HCT116 (cell line): ENCODE data around the gene RNF182. TPM values are rescaled to one million over a fixed set of nuclear protein-coding genes. Genes with fewer than 3 reads are reported as not detected.

Experiments
- ATAC-seq: fragments of 200-7000 bp; cut with Tn5 transposase; 2 replicates; pipeline ENCODE4 v1.9.1; 2020; ENCODE audit warnings: mild to moderate bottlenecking, moderate library complexity
- BruUV-seq: library from RNA; stranded (reverse); fragments of 400-500 nt; replicated peaks from 2 replicates; lab custom pipeline; 2021; lab: Mats Ljungman, UMichigan
- CTCF ChIA-PET: fragments of 300-600 bp; sonication (Branson Sonifier 250); formaldehyde crosslinking; loops from one replicate; lab custom pipeline; 2021; ENCODE audit warnings: antibody characterized with exemption; lab: Charles Lee
- POLR2A ChIA-PET: fragments of 300-600, 350-600 bp; sonication (Branson Sonifier 250); formaldehyde crosslinking; loops from one replicate; lab custom pipeline; 2021; ENCODE audit warnings: antibody characterized with exemption; lab: Charles Lee
- RAD21 ChIA-PET, 2 experiments: fragments of 300-600 bp; sonication (Branson Sonifier 250); formaldehyde crosslinking; loops; one replicate each; lab custom pipeline; 2023; ENCODE audit warnings: low total read pairs in 2 of 2; ENCODE audit not compliant: uncharacterized antibody in 2 of 2, unreplicated experiment in 2 of 2, low non-redundant PET in 1 of 2; lab: Charles Lee
- DNase-seq: peaks from one replicate; pipeline ENCODE4 v3.0.0-alpha.2; 2010; ENCODE audit warnings: low read depth, low spot score
- H2AFZ ChIP-seq: fragments of 200-600 bp; shearing (Covaris generic), sonication (generic); 2 replicates; pipeline ENCODE4 v1.6.1; 2017; ENCODE audit warnings: low read depth, mixed run types, mixed read lengths, antibody characterized with exemption, low read length; ENCODE audit not compliant: poor library complexity, severe bottlenecking
- H3K27ac ChIP-seq: 2 replicates; pipeline ENCODE4 v1.5.1; 2012; ENCODE audit warnings: low read depth, low read length
- H3K27me3 ChIP-seq: fragments of 200-600 bp; sonication (generic); 2 replicates; pipeline ENCODE4 v1.6.1; 2016; ENCODE audit warnings: mixed run types, low read length, mixed read lengths; ENCODE audit not compliant: insufficient read depth
- H3K36me3 ChIP-seq, 2 experiments: fragments of 200-500 bp in 1 of 2; fragments of 200-600 bp in 1 of 2; sonication (Bioruptor generic) in 1 of 2; sonication (generic) in 1 of 2; 2 replicates each; pipeline versions ENCODE4 v1.5.1 to v1.6.1; 2014 to 2016; ENCODE audit warnings: low read length in 2 of 2, inconsistent platforms in 1 of 2, mixed read lengths in 1 of 2, mixed run types in 1 of 2; ENCODE audit not compliant: insufficient read depth in 2 of 2, control insufficient read depth in 1 of 2
- H3K4me1 ChIP-seq, 2 experiments: fragments of 200-600 bp in 1 of 2; sonication (generic) in 1 of 2; 2 replicates each; pipeline versions ENCODE4 v1.5.1 to v1.6.1; 2012 to 2017; ENCODE audit warnings: low read length in 2 of 2, inconsistent platforms in 1 of 2, mild to moderate bottlenecking in 1 of 2, mixed read lengths in 1 of 2, mixed run types in 1 of 2, moderate library complexity in 1 of 2; ENCODE audit not compliant: insufficient read depth in 2 of 2, control insufficient read depth in 1 of 2
- H3K4me2 ChIP-seq: fragments of 200-600 bp; sonication (generic); 2 replicates; pipeline ENCODE4 v1.6.1; 2017; ENCODE audit warnings: mixed run types, low read length, mixed read lengths
- H3K4me3 ChIP-seq, 2 experiments: fragments of 200-600 bp in 1 of 2; sonication (generic) in 1 of 2; replicated peaks in 1 of 2; 2 replicates each; pipeline ENCODE4 v1.5.1; 2011 to 2016; ENCODE audit warnings: low read length in 2 of 2, control low read depth in 1 of 2, low read depth in 1 of 2, mild to moderate bottlenecking in 1 of 2, mixed read lengths in 1 of 2, mixed run types in 1 of 2
- H3K79me2 ChIP-seq: fragments of 200-600 bp; sonication (generic); 2 replicates; pipeline ENCODE4 v1.6.1; 2017; ENCODE audit warnings: mild to moderate bottlenecking, mixed run types, low read length, moderate library complexity, mixed read lengths; ENCODE audit not compliant: insufficient read depth
- H3K9ac ChIP-seq: fragments of 200-600 bp; sonication (generic); 2 replicates; pipeline ENCODE4 v1.6.1; 2016; ENCODE audit warnings: low read length, mixed read lengths
- H3K9me2 ChIP-seq: fragments of 200-600 bp; sonication (generic), shearing (Covaris generic); 2 replicates; pipeline ENCODE4 v1.6.1; 2017; ENCODE audit warnings: mixed run types, mild to moderate bottlenecking, moderate library complexity; ENCODE audit not compliant: insufficient read depth
- H3K9me3 ChIP-seq, 2 experiments: fragments of 200-500 bp in 1 of 2; fragments of 200-600 bp in 1 of 2; sonication (Bioruptor generic) in 1 of 2; sonication (generic) in 1 of 2; 2 replicates each; pipeline ENCODE4 v1.6.1; 2014 to 2017; ENCODE audit warnings: low read length in 2 of 2, mixed read lengths in 2 of 2, inconsistent platforms in 1 of 2, low read depth in 1 of 2, mild to moderate bottlenecking in 1 of 2, mixed run types in 1 of 2, moderate library complexity in 1 of 2; ENCODE audit not compliant: control insufficient read depth in 1 of 2, insufficient read depth in 1 of 2
- H4K20me1 ChIP-seq: fragments of 200-600 bp; sonication (generic), shearing (Covaris generic); 2 replicates; pipeline ENCODE4 v1.6.1; 2017; ENCODE audit warnings: mixed run types, mild to moderate bottlenecking, moderate library complexity; ENCODE audit not compliant: insufficient read depth
- ATF3 ChIP-seq: IDR thresholded peaks from 2 replicates; pipeline ENCODE4 v1.6.1; 2012
- CEBPB ChIP-seq: IDR thresholded peaks from 2 replicates; pipeline ENCODE4 v1.6.1; 2012; ENCODE audit warnings: low read depth
- CTCF ChIP-seq, 3 experiments: fragments of 200-600 bp in 1 of 3; sonication (generic) in 1 of 3; IDR thresholded peaks in 2 of 3; conservative IDR thresholded peaks in 1 of 3; 2 replicates each; pipeline ENCODE4 v1.5.1; 2012 to 2017; ENCODE audit warnings: low read depth in 2 of 3, low read length in 2 of 3, antibody characterized with exemption in 1 of 3, borderline replicate concordance in 1 of 3, control low read depth in 1 of 3, mild to moderate bottlenecking in 1 of 3, mixed read lengths in 1 of 3, mixed run types in 1 of 3, moderate library complexity in 1 of 3; ENCODE audit not compliant: insufficient read depth in 1 of 3
- EGR1 ChIP-seq: IDR thresholded peaks from 2 replicates; pipeline ENCODE4 v1.6.1; 2012; ENCODE audit warnings: low read depth
- ELF1 ChIP-seq: IDR thresholded peaks from 2 replicates; pipeline ENCODE4 v1.6.1; 2012; ENCODE audit warnings: low read depth, borderline replicate concordance
- EZH2 ChIP-seq: fragments of 200-600 bp; sonication (generic); IDR thresholded peaks from 2 replicates; pipeline ENCODE4 v1.6.1; 2017; ENCODE audit warnings: antibody characterized with exemption, mixed run types
- EZH2phosphoT487 ChIP-seq: fragments of 200-600 bp; IDR thresholded peaks from 2 replicates; pipeline ENCODE4 v1.6.1; 2018; ENCODE audit warnings: antibody characterized with exemption, borderline replicate concordance
- FOSL1 ChIP-seq: IDR thresholded peaks from 2 replicates; pipeline ENCODE4 v1.6.1; 2012; ENCODE audit warnings: low read depth
- JUND ChIP-seq: IDR thresholded peaks from 2 replicates; pipeline ENCODE4 v1.6.1; 2012
- MAX ChIP-seq: IDR thresholded peaks from 2 replicates; pipeline ENCODE4 v1.6.1; 2012
- POLR2A ChIP-seq: IDR thresholded peaks from 2 replicates; pipeline ENCODE4 v1.7.0; 2011; ENCODE audit warnings: borderline replicate concordance; ENCODE audit not compliant: insufficient read depth, insufficient read length; ENCODE audit errors: extremely low read depth
- POLR2AphosphoS5 ChIP-seq: IDR thresholded peaks from 2 replicates; pipeline ENCODE4 v1.6.1; 2011; ENCODE audit warnings: mild to moderate bottlenecking, low read depth, low read length, moderate library complexity
- RAD21 ChIP-seq: IDR thresholded peaks from 2 replicates; pipeline ENCODE4 v1.6.1; 2012; ENCODE audit warnings: low read depth, mild to moderate bottlenecking
- REST ChIP-seq: IDR thresholded peaks from 2 replicates; pipeline ENCODE4 v1.6.1; 2012; ENCODE audit warnings: low read depth
- SIN3A ChIP-seq: IDR thresholded peaks from 2 replicates; pipeline ENCODE4 v1.6.1; 2012; ENCODE audit warnings: low read depth
- SP1 ChIP-seq: IDR thresholded peaks from 2 replicates; pipeline ENCODE4 v1.6.1; 2012; ENCODE audit warnings: low read depth
- SRF ChIP-seq: IDR thresholded peaks from 2 replicates; pipeline ENCODE4 v1.6.1; 2012; ENCODE audit warnings: low read depth
- TCF7L2 ChIP-seq: IDR thresholded peaks from 2 replicates; pipeline ENCODE4 v1.7.0; 2011; ENCODE audit warnings: borderline replicate concordance, inconsistent platforms; ENCODE audit not compliant: insufficient read depth, insufficient read length; ENCODE audit errors: extremely low read depth
- YY1 ChIP-seq: IDR thresholded peaks from 2 replicates; pipeline ENCODE4 v1.6.1; 2011; ENCODE audit warnings: low read length, low read depth, moderate library complexity, mild to moderate bottlenecking; ENCODE audit not compliant: insufficient replicate concordance; ENCODE audit errors: extremely low read depth
- ZBTB33 ChIP-seq: IDR thresholded peaks from 2 replicates; pipeline ENCODE4 v1.6.1; 2011; ENCODE audit warnings: mild to moderate bottlenecking, low read length, moderate library complexity; ENCODE audit not compliant: insufficient replicate concordance; ENCODE audit errors: extremely low read depth
- intact Hi-C: fragments of 100-400 bp; cut with micrococcal nuclease; formaldehyde crosslinking; loops from 2 replicates; pipeline ENCODE4 v1.10.0; 2022
- total RNA-seq: library from RNA; stranded (reverse); gene quantifications from one replicate; pipeline ENCODE4 v1.2.1, GENCODE V29; 2021; ENCODE audit not compliant: unreplicated experiment

RNF182 gene
- total RNA-seq, 1 experiment from 2014 or later, result 6.5 TPM

GRCh38 chr6:14016935-14017625 is 92.3 kb downstream of the RNF182 start:
- no peak overlapping the region for H3K9ac ChIP-seq
- no peaks in the 10 kb centered on the region; a peak in 1 of 4 replicates for H3K9me3 ChIP-seq
- no peak overlapping the region for H3K4me2 ChIP-seq
- intact Hi-C loops, result no loop called here
- no peaks in the 10 kb centered on the region for H3K27me3 ChIP-seq
- no peaks in the 10 kb centered on the region for H4K20me1 ChIP-seq
- no peaks in the 10 kb centered on the region for H3K9me2 ChIP-seq
- no peak for TF ChIP-seq ELF1
- TF ChIP-seq REST, result no peak
- no peak for TF ChIP-seq SP1
- TF ChIP-seq ATF3, result no peak
- TF ChIP-seq CEBPB, result no peak
- TF ChIP-seq EZH2phosphoT487, result no peak
- TF ChIP-seq POLR2AphosphoS5, result no peak
- TF ChIP-seq EZH2, result no peak
- no peak for TF ChIP-seq ZBTB33
- TF ChIP-seq CTCF (IDR thresholded peaks at IDR 0.05 in 2 of 3, conservative IDR thresholded peaks at IDR 0.05 in 1 of 3; ENCODE audit: borderline replicate concordance in 1 of 3, insufficient read depth in 1 of 3, low read depth in 2 of 3, low read length in 2 of 3), result no peak
- no peak for TF ChIP-seq EGR1
- no peak for TF ChIP-seq JUND
- no peak for TF ChIP-seq POLR2A
- TF ChIP-seq SRF, result no peak
- no peak for TF ChIP-seq SIN3A
- no peak for TF ChIP-seq RAD21
- no peak for TF ChIP-seq FOSL1
- TF ChIP-seq MAX, result no peak
- TF ChIP-seq TCF7L2, result no peak
- TF ChIP-seq YY1, result no peak
- no peaks in the 10 kb centered on the region for H3K4me1 ChIP-seq
- RAD21 ChIA-PET, result no interaction called here
- CTCF ChIA-PET, result no interaction called here
- no peak overlapping the region for H3K27ac ChIP-seq
- DNase-seq (no peak), ATAC-seq (no peak)
- no TSS peak for BruUV-seq
- H3K4me3 ChIP-seq, result no peak overlapping the region
- H3K36me3 ChIP-seq, result no peaks in the 10 kb centered on the region
- POLR2A ChIA-PET, result no interaction called here
- H3K79me2 ChIP-seq, result no peaks in the 10 kb centered on the region
- H2AFZ ChIP-seq, result no peak overlapping the region
